ENCODE results near the gene PIP4K2A. TPM values are rescaled to one million over a fixed set of nuclear protein-coding genes. Genes with fewer than 3 reads are reported as not detected.

The PIP4K2A gene
- total and polyA plus RNA-seq, 2 of the 8 experiments (the other 6 are each of a cell fraction or from before 2014, with no cell fraction given), result 19.0 to 60.9 TPM

DNA sequence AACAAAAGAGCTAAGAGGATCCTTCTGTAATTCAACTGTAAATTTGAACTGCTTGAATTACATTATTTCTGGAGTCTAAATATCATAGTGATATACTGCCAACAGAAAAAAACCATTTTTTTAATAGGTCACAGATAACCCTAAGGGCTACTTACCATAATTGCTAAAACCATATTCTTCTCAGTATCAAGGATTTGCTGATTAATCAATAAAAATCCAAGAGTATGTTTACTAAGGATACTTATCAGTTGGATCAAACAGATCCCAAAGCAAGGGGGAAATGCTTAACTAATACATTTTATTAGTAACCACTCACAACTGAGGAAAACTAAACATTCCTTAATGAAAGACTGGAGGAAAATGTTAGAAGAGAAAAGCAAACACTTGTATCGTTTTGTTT is 166.0 kb downstream of the PIP4K2A start:
- H2BK120ac ChIP-seq (replicated peaks; ENCODE audit: low read depth, low read length), result no peak overlapping the region
- H3K4me3 ChIP-seq (ENCODE audit: extremely low read depth in 1 of 4, insufficient read depth in 2 of 4, low read depth in 3 of 4, low read length in 4 of 4), result no peak overlapping the region
- TF ChIP-seq HDAC2 (IDR thresholded peaks at IDR 0.05; ENCODE audit: borderline replicate concordance in 1 of 2, low read depth in 2 of 2, low read length in 2 of 2) (no peak), JUND (IDR thresholded peaks at IDR 0.05; ENCODE audit: low read length) (no peak), SRF (IDR thresholded peaks at IDR 0.05; ENCODE audit: low read depth, low read length) (no peak)
- no peak overlapping the region for H3K4ac ChIP-seq (replicated peaks; ENCODE audit: insufficient read length, low read depth, low read length)
- no peak overlapping the region for H3K14ac ChIP-seq (ENCODE audit: insufficient read length)
- H3K27ac ChIP-seq (ENCODE audit: low read depth, low read length), result no peak overlapping the region
- H4K91ac ChIP-seq (replicated peaks; ENCODE audit: insufficient read length, low read length), result no peak overlapping the region
- H3K9ac ChIP-seq (replicated peaks in 1 of 4; ENCODE audit: extremely low read depth in 1 of 4, low read depth in 3 of 4, low read length in 3 of 4), result no peak overlapping the region
- no peak overlapping the region for H2AK5ac ChIP-seq (ENCODE audit: low read depth, low read length)
- no peak overlapping the region for H2AFZ ChIP-seq (ENCODE audit: low read length)
- CTCF ChIA-PET (ENCODE audit: partially characterized antibody), result interaction anchor here (0.8 kb wide), 1 partner anchor 458 kb away, joined by 3 read pairs; no protein-coding TSS in a partner anchor
- H4K8ac ChIP-seq (ENCODE audit: extremely low read depth, insufficient read depth, low read length), result no peak overlapping the region
- H4K5ac ChIP-seq (ENCODE audit: insufficient read length, low read depth, low read length), result no peak overlapping the region
- peaks cover 0 to 3% of the 10 kb centered on the region in 2 experiments for H4K20me1 ChIP-seq (replicated peaks in 1 of 2; ENCODE audit: control insufficient read depth in 1 of 2, insufficient read depth in 2 of 2, low read length in 2 of 2)
- H3K23ac ChIP-seq (ENCODE audit: insufficient read length), result no peak overlapping the region
- 86% methylated on average over 1 of the region's 1 CpG; no CpG with 5 or more reads in 1 of the 2 experiments for WGBS, 2 experiments (ENCODE audit: extremely low coverage in 1 of 2, insufficient coverage in 1 of 2, insufficient read length in 1 of 2, insufficient replicate concordance in 2 of 2, low coverage in 1 of 2, low lambda C conversion rate in 2 of 2, missing lambda C conversion rate in 1 of 2)
- H2BK20ac ChIP-seq (ENCODE audit: low read length), result no peak overlapping the region
- no peak overlapping the region for H3K18ac ChIP-seq (ENCODE audit: extremely low read depth, low read length)
- DNase-seq (ENCODE audit: low read depth in 1 of 2, low spot score in 2 of 2) (no peak), FAIRE-seq (no peak)
- peaks cover 0 to 2% (median 0%) of the 10 kb centered on the region in 4 experiments; a peak in 2 of 7 replicates for H3K4me1 ChIP-seq (replicated peaks in 1 of 4; ENCODE audit: control insufficient read depth in 3 of 4, insufficient read depth in 4 of 4, low read length in 3 of 4)
- H3K79me2 ChIP-seq (ENCODE audit: control insufficient read depth in 1 of 2, insufficient read depth in 2 of 2, low read length in 2 of 2), result no peaks in the 10 kb centered on the region
- H2BK15ac ChIP-seq (ENCODE audit: low read length), result no peak overlapping the region
- no peak overlapping the region for H2BK12ac ChIP-seq (ENCODE audit: low read depth, low read length)
- H3K9me3 ChIP-seq (ENCODE audit: insufficient read depth in 2 of 2, low read depth in 1 of 2, low read length in 1 of 2), result no peaks in the 10 kb centered on the region
- no peak overlapping the region for H2BK5ac ChIP-seq (ENCODE audit: low read depth, low read length)
- H3K4me2 ChIP-seq (ENCODE audit: insufficient read depth in 1 of 2, low read depth in 2 of 2, low read length in 2 of 2), result no peak overlapping the region
- no peak overlapping the region for H3K56ac ChIP-seq (replicated peaks; ENCODE audit: insufficient read length, low read depth, low read length)
- POLR2A ChIA-PET (ENCODE audit: partially characterized antibody), result no interaction called here
- H3K23me2 ChIP-seq (ENCODE audit: low read depth, low read length), result no peaks in the 10 kb centered on the region
- H3K27me3 ChIP-seq (replicated peaks in 1 of 4; ENCODE audit: control insufficient read depth in 3 of 4, extremely low read depth in 1 of 4, insufficient read depth in 3 of 4, low read length in 3 of 4), result no peaks in the 10 kb centered on the region
- peaks cover 0 to 10% (median 6%) of the 10 kb centered on the region in 4 experiments; a peak in 6 of 8 replicates for H3K36me3 ChIP-seq (ENCODE audit: control insufficient read depth in 2 of 4, insufficient read depth in 4 of 4, low read length in 3 of 4)
- H3K79me1 ChIP-seq (ENCODE audit: low read depth, low read length), result no peaks in the 10 kb centered on the region

Measured in H1 (cell line).